Body of pancreas (tissue), 4 donors: Measurements from ENCODE around the gene ABHD12B.

Experiments used
- CTCF ChIP-seq, 7 experiments: fragments of 450-650 bp in 4 of 7; fragments of 200-600 bp in 3 of 7; sonication (generic) in 3 of 7; IDR thresholded peaks; one replicate each; pipeline ENCODE4 v1.5.1; 2016 to 2019; ENCODE audit warnings: antibody characterized with exemption in 7 of 7
- POLR2A ChIP-seq, 3 donors: fragments of 450-650 bp; IDR thresholded peaks; one replicate each; pipeline ENCODE4 v1.6.1; 2016; ENCODE audit warnings: antibody characterized with exemption in 3 of 3, mild to moderate bottlenecking in 2 of 3

GRCh38 chr14:50932592-50933495 is 61.0 kb downstream of the ABHD12B start:
- TF ChIP-seq CTCF (IDR thresholded peaks at IDR 0.05): no peak
- TF ChIP-seq POLR2A (IDR thresholded peaks at IDR 0.05): no peak
